Suprapubic skin (tissue), 4 donors: Measurements from ENCODE around the gene PDGFC. TPM values are rescaled to one million over a fixed set of nuclear protein-coding genes. Genes with fewer than 3 reads are reported as not detected.

Experiments
- DNase-seq, 2 donors: peaks; one replicate each; pipeline ENCODE4 v3.0.0-alpha.2; 2019; ENCODE audit warnings: low spot score in 2 of 2
- H3K27ac ChIP-seq: fragments of 200-600 bp; sonication (generic); one replicate; pipeline ENCODE4 v1.5.1; 2019
- H3K27me3 ChIP-seq: fragments of 200-600 bp; sonication (generic); one replicate; pipeline ENCODE4 v1.5.1; 2019
- H3K36me3 ChIP-seq: fragments of 200-600 bp; sonication (generic); one replicate; pipeline ENCODE4 v1.5.1; 2019
- H3K4me1 ChIP-seq: fragments of 200-600 bp; sonication (generic); one replicate; pipeline ENCODE4 v1.5.1; 2019
- H3K4me3 ChIP-seq: fragments of 200-600 bp; sonication (generic); one replicate; pipeline ENCODE4 v1.5.1; 2019; ENCODE audit warnings: mild to moderate bottlenecking
- H3K9me3 ChIP-seq: fragments of 200-600 bp; sonication (generic); one replicate; pipeline ENCODE4 v1.5.1; 2019
- EP300 ChIP-seq: sonication (generic); formaldehyde crosslinking; IDR thresholded peaks from one replicate; pipeline ENCODE4 v1.6.1; 2017; ENCODE audit warnings: antibody characterized with exemption
- POLR2A ChIP-seq, 2 donors: fragments of 450-650 bp; IDR thresholded peaks; one replicate each; pipeline ENCODE4 v1.6.1; 2017; ENCODE audit warnings: antibody characterized with exemption in 2 of 2, mild to moderate bottlenecking in 2 of 2, moderate library complexity in 2 of 2
- POLR2AphosphoS5 ChIP-seq, 3 donors: sonication (generic); formaldehyde crosslinking; IDR thresholded peaks; one replicate each; pipeline ENCODE4 v1.6.1; 2017; ENCODE audit warnings: antibody characterized with exemption in 3 of 3
- WGBS: methylation state at CpG from one replicate; pipeline ENCODE4 v1.1.5; 2018; 5-methylcytosine and 5-hydroxymethylcytosine counted together
- total RNA-seq, 4 donors: library from RNA; depleted of rRNA; stranded (reverse); fragments of >200 nt; gene quantifications; one replicate each; pipeline ENCODE4 v1.1.0, GENCODE V29; 2016
- TF ChIP-seq, protein P1 (sequence below), 2 donors: fragments of 200-600 bp in 1 of 2; fragments of 450-650 bp in 1 of 2; sonication (generic) in 1 of 2; IDR thresholded peaks; one replicate each; pipeline ENCODE4 v1.5.1; 2016 to 2019; ENCODE audit warnings: antibody characterized with exemption in 2 of 2, mild to moderate bottlenecking in 1 of 2, moderate library complexity in 1 of 2

The PDGFC gene
- total RNA-seq, 4 donors from 2014 or later: 12.0 to 26.4 (median 22.4) TPM

DNA sequence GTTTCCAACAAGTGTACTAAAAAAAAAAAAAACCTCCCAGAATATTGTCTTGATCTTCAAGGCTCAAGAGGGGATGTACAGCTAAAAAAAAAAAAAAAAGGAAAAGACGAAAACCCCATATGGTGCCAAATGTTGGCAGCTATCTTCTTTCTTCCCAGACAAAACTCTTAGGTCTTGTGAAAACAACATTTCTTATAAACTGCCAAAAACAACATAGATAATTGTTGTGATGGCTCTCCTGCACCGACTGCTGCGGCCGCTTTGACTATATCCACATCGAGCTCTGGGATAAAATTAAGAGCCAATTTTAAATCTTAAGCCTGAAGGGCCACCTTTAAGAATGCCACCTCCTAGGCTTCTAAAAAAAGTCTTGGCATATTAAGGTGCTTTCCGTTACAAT lies 23.5 kb downstream of the PDGFC start:
- no peaks in the 10 kb centered on the region for H3K36me3 ChIP-seq
- H3K9me3 ChIP-seq: no peaks in the 10 kb centered on the region
- H3K4me3 ChIP-seq: no peak overlapping the region
- WGBS: 69% methylated on average over 6 of the region's 6 CpGs
- no peak for DNase-seq
- H3K4me1 ChIP-seq: peaks cover 52% of the 10 kb centered on the region
- TF ChIP-seq POLR2A (IDR thresholded peaks at IDR 0.05) (no peak), POLR2AphosphoS5 (IDR thresholded peaks at IDR 0.05) (no peak), EP300 (no peak)
- TF ChIP-seq, protein P1, sequence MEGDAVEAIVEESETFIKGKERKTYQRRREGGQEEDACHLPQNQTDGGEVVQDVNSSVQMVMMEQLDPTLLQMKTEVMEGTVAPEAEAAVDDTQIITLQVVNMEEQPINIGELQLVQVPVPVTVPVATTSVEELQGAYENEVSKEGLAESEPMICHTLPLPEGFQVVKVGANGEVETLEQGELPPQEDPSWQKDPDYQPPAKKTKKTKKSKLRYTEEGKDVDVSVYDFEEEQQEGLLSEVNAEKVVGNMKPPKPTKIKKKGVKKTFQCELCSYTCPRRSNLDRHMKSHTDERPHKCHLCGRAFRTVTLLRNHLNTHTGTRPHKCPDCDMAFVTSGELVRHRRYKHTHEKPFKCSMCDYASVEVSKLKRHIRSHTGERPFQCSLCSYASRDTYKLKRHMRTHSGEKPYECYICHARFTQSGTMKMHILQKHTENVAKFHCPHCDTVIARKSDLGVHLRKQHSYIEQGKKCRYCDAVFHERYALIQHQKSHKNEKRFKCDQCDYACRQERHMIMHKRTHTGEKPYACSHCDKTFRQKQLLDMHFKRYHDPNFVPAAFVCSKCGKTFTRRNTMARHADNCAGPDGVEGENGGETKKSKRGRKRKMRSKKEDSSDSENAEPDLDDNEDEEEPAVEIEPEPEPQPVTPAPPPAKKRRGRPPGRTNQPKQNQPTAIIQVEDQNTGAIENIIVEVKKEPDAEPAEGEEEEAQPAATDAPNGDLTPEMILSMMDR (IDR thresholded peaks at IDR 0.05): no peak
- H3K27ac ChIP-seq: no peak overlapping the region
- H3K27me3 ChIP-seq: no peaks in the 10 kb centered on the region

DNA sequence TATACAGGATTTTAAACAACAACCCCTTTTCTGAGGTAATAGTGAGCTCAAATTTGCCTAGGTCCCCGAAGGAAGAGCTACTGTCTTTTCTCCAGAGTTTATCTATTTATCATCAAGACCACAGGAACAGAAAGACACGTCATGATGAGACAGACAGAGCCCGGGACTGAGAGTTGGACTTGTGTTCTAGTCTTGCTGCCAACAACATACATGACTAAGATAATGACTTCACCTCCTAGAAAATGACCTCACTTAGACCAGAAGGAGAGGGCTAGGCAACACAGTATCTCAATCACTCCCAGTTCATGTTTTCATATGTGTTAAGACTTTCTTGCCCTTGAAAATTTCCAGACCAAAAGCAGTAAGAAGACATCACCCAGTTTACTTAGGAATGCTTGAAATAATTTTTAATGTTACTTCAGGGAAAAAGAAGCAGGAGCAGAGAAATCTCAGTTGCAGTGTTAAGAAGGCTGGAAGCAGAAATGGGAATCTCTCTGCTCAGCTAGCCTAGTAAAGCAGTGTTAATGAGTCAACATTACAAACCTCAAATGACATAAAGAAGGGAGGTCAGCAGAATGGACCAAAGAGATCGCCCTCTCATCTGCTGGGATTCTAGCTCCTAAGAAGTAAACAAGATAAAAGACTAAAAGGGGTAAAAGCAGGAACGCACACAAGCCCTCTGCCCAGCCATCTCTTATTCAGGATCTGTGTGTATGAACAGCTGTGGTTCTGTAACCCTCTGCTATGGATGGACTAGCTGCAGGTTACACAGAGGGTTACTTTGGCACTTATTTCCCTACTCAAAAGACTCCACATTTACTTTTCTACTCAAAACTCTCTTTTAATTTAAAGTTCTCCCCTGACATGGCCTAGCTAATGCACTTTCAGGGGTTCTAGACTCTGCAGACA lies 24.8 kb downstream of the PDGFC start:
- WGBS: 44% methylated on average over 5 of the region's 5 CpGs
- peak overlapping the region; percentile 41 for H3K27ac ChIP-seq
- no peaks in the 10 kb centered on the region for H3K27me3 ChIP-seq
- no peak for TF ChIP-seq POLR2AphosphoS5 (IDR thresholded peaks at IDR 0.05)
- TF ChIP-seq EP300: no peak
- TF ChIP-seq, protein P1 (IDR thresholded peaks at IDR 0.05): no peak
- TF ChIP-seq POLR2A (IDR thresholded peaks at IDR 0.05): no peak
- H3K4me1 ChIP-seq: peaks cover 60% of the 10 kb centered on the region
- H3K36me3 ChIP-seq: no peaks in the 10 kb centered on the region
- H3K9me3 ChIP-seq: no peaks in the 10 kb centered on the region
- no peak for DNase-seq
- H3K4me3 ChIP-seq: no peak overlapping the region

DNA sequence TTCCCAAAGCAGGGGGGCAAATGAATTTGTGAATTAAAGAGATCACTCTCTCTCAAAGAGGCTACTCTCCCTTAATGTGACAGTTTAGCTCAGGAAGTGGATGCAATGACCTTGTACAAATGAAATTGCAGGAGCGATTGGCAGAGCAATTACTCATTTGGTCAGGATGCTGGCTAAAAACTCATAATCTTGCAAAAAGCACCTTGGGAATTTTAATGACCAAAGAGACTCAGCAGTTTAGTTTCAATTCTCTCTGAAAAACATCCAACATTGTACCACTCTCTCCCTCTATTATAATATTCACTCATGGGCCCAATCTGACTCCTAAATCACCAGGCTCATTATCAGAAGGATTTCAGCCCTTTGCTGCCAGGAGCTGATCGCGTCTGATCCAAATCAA lies 26.1 kb downstream of the PDGFC start:
- WGBS: 28% methylated on average over 3 of the region's 3 CpGs
- H3K27me3 ChIP-seq: no peaks in the 10 kb centered on the region

DNA sequence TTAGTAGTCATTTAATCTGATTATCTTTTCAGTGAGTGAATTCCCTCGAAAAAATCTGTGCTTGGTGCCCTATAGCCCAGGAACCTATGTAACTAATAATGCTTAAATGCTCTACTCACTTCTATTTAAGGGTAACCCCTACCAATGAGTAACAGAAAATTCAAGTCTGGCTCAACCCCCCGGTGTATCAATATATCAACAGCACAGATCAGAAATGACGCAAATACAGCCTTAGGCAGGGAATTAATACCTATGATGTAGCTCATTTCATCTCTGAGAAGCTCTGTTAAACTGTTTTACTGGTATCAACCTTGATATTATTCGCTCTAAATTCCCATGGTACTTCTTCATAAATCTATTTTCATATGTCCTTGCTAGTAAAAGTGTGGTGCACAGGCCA lies 28.6 kb downstream of the PDGFC start:
- Histone ChIP-seq H3K9me3 (no peaks in the 10 kb centered on the region), H3K36me3 (no peaks in the 10 kb centered on the region), H3K27ac (no peak overlapping the region), H3K4me1 (peaks cover 38% of the 10 kb centered on the region), H3K4me3 (no peak overlapping the region), H3K27me3 (no peaks in the 10 kb centered on the region)
- TF ChIP-seq, protein P1 (IDR thresholded peaks at IDR 0.05): no peak
- no peak for TF ChIP-seq EP300
- no peak for TF ChIP-seq POLR2A (IDR thresholded peaks at IDR 0.05)
- TF ChIP-seq POLR2AphosphoS5 (IDR thresholded peaks at IDR 0.05): no peak
- 70% methylated on average over 4 of the region's 4 CpGs for WGBS
- DNase-seq: no peak

More for the DNA sequence above, 26.1 kb downstream of the PDGFC start:
- Histone ChIP-seq H3K36me3 (no peaks in the 10 kb centered on the region), H3K4me1 (peaks cover 57% of the 10 kb centered on the region), H3K9me3 (no peaks in the 10 kb centered on the region), H3K4me3 (no peak overlapping the region), H3K27ac (peak overlapping the region; percentile 41)
- no peak for DNase-seq
- TF ChIP-seq, protein P1 (IDR thresholded peaks at IDR 0.05): no peak
- no peak for TF ChIP-seq POLR2AphosphoS5 (IDR thresholded peaks at IDR 0.05)
- no peak for TF ChIP-seq EP300
- no peak for TF ChIP-seq POLR2A (IDR thresholded peaks at IDR 0.05)

DNA sequence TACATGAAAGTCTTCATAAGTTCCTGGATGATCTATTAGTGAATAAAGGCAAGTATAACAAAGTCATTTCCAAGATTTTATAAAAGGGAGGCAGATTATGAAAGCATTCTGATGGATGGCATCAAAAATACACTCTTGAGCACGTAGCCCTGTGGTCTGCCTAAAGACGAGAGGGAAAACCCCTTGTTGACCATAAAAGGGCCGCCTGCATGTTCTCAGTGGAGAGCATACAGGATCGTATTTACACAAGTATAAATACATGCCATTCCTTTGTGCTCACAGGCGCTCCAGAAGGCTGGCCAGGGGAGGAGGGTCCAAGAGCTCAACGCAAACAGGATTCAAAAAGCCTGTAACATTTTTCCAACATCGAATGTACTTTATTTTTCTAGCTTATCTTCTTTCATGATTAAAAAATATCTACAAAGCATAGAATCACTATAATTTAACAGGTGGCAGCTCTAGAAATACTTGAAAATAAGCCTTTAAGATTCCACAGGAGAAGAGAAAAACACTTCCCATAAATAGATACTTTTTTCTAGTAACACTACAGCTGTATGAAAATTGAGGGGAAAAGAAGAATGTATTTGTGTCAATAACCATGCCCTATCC lies 29.6 kb downstream of the PDGFC start:
- Histone ChIP-seq H3K4me3 (no peak overlapping the region), H3K36me3 (no peaks in the 10 kb centered on the region), H3K27me3 (no peaks in the 10 kb centered on the region), H3K27ac (peak overlapping the region; percentile 18), H3K9me3 (no peaks in the 10 kb centered on the region), H3K4me1 (peaks cover 36% of the 10 kb centered on the region)
- no peak for TF ChIP-seq POLR2AphosphoS5 (IDR thresholded peaks at IDR 0.05)
- no peak for TF ChIP-seq EP300
- TF ChIP-seq, protein P1 (IDR thresholded peaks at IDR 0.05): no peak
- TF ChIP-seq POLR2A (IDR thresholded peaks at IDR 0.05): no peak
- WGBS: 33% methylated on average over 7 of the region's 7 CpGs
- no peak for DNase-seq
